C4-2B (cell line): ENCODE measurements around the gene GTSF1L.

ENCODE experiments used
- CTCF ChIP-seq: fragments of 450-650 bp; conservative IDR thresholded peaks from 2 replicates; pipeline ENCODE4 v1.5.1; 2017; ENCODE audit warnings: mild to moderate bottlenecking
- ZFX ChIP-seq: fragments of 450-650 bp; IDR thresholded peaks from 2 replicates; pipeline ENCODE4 v1.6.1; 2017

GRCh38 chr20:43731469-43731868 lies 4.7 kb upstream of the GTSF1L start:
- TF ChIP-seq CTCF (no peak), ZFX (no peak)
